ENCODE data around the gene TRIM44. TPM values are rescaled to one million over a fixed set of nuclear protein-coding genes. Genes with fewer than 3 reads are reported as not detected.

TRIM44 gene
- total RNA-seq, 1 experiment from 2014 or later: 50.1 TPM

DNA sequence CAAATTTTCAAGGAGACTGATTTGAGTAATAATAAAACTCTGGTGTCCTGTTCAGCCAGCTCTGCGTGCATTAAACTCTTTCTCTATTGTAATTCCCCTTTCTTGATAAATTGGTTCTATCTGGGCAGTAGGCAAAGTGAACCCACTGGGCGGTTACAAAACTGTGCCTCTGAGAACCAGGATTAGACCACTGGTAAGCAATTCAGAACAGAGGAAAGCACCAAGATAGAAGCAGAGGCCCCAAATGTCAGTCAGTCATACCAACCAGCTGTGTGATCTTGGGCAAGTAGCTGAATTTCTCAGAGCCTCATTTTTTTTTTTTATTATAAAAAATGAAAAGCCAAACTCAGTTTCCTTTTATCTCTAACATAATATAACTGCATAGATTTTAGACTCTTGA is 54.9 kb downstream of the TRIM44 start:
- no peak for DNase-seq (ENCODE audit: low read depth)

DNA sequence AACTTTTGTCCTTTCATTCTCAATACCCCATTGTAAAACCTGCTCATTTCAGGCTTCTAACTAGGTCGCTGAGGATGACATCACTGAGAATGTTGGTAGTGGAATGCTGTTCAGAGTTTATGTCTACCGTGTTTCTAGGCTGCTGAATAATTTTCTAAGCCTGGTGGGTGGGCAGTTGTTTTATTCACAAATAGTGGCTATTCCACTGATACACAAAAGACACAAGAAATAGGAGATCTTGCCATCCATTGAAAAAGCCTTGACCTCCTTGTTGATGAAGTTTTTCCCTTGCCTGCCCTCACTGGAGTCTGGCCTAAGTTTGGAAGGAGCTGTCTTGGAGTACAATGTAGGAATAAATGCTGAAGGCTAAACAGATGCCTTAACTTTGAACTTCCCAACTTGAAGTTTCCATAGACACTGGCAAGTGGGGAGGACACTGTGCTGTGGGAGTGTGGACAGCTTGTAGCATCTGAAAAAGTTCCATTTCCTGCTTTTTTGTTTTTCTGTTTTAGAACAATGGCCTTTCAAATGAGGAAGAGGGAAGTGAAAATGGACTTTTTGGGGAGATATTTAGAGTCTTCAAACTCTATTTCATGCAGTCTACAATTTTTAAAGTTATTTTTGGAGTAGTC is 59.2 kb downstream of the TRIM44 start:
- DNase-seq (ENCODE audit: low read depth): no peak

DNA sequence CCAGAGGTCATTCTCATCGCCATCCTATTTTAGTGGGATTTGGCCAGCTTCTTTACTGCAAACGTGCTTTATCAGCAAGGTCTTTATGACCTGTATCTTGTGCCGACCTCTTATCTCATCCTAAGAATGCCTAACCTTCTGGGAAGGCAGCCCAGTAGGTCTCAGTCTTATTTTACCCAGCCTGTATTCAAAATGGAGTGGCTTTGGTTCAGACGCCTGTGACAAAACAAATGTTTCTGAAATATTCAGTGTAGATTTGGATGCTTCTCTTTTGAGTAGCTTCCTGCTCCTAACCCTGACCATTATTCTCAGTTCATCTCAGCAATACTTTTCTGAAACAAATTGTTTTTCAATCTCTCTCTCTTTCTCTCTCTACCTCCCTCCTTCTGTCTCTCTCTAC is 60.1 kb downstream of the TRIM44 start:
- DNase-seq (ENCODE audit: low read depth): no peak

DNA sequence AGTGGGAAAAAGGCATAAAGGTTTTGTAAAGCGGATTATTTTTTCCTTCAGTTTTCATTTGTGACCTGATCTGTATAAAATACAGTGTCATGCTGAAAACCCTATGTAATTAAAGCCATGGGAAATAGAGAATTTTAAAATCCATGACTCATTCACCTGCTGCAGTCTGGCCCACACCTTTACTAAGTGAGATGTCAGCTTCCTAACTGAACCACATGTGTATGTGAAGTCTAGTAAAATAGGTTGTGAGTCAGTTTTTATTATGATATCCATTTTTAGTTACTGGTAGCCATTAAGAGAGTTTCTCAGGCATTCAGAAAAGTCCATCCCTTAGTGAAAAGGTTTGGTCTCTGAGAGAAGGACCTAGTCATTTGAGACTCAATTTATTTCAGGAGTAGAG is 60.9 kb downstream of the TRIM44 start:
- DNase-seq (ENCODE audit: low read depth): no peak

DNA sequence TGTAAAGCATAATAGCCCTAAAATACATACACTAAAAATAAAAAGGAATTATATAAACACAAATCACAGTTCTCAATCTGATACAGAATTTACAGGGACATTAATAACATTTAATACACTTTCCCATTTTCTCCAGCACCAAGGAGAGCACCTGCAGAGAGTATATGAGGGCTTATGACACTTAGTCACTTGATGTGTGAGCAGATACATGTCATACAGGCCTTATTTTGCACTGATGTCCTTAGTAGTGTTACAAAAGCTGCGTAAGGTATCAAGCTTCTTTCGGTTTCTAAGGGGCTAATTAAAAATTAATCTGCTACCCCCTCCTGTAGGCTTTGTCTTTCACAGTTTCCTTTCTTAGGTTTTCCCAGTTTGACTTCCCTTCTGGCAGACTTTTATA is 61.3 kb downstream of the TRIM44 start:
- DNase-seq (ENCODE audit: low read depth): peak; percentile 34

DNA sequence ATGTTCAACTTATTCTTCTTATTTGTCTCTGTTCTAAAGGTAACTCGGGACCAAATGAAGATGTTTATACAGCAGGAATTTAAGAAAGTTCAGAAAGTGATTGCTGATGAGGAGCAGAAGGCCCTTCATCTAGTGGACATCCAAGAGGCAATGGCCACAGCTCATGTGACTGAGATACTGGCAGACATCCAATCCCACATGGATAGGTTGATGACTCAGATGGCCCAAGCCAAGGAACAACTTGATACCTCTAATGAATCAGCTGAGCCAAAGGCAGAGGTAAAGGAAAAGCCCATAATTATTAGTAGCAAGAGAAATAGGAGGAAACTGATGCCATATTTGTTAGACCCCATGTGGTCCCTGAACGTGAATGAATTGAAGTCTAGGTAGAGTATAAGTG is 63.3 kb downstream of the TRIM44 start:
- peak; percentile 97 for DNase-seq (ENCODE audit: low read depth)

DNA sequence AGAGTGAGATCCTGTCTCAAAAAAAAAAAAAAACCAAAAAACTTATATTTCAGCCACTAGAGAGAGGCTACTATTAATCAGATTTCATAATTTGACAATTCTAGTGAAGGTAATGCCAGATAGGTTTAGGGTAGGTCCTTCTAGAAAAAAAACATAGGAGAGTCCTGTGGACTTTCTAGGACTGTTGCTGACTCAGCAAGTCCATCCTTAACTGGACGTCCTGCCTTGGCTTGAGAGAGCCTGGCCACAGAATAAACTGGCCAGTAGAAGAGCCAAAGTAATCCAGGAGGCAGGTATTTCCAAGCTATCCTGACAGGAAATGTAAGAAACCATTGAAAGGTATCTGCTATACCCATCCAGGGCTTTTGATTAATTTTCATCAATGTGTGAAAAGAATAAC is 64.6 kb downstream of the TRIM44 start:
- no peak for DNase-seq (ENCODE audit: low read depth)

DNA sequence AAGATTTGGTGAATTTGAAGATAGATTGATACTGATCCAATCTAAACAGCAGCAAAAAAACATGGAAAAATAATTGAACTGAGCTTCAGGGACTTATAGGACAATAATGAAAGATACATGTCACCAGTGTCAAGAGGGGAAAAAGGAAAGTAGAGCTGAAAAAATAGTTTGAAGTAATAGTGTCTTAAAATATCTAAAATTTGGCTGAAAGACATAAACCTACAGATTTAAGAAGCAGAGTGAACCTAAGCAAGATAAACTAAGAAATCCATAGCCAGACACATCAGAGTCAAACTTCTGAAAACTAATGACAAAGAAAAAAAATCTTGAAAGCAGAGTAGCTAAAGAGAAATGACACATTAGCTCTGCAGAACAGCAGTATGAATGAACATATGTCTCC is 67.7 kb downstream of the TRIM44 start:
- no peak for DNase-seq (ENCODE audit: low read depth)

DNA sequence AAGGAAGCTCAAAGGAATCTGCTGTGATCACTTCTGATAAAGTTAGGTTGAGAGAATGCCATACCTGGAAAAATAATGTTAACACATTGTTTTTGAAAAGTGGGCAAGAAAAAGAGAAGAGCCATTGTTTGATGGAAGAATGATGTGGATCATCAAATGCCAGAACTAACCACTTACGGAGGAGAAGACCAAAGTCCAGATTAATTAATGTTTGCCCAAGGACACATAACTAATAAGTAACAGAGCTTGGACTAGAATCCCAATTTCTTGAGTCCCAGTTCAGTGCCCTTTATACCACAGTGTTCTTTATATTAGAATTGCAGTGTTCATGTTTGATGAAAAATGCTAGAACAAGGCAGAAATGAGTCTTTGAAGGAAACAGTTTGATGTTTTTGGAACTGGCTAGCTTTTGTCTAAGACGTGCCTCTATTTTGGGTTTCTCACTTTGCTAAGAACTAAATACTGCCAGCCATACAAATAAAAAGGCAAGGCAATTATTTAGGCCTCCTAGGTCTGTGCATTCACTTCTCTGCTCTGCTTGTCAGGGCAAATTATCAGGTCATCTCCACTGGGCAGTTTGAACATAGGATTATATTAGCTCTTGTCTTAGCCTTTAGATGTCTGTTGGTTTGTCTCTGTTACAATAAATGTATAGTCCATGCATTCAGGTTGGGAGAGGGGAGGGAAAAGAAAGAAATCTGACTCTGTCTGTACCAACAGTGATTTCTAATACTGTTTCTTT is 72.3 kb downstream of the TRIM44 start:
- DNase-seq (ENCODE audit: low read depth): no peak

DNA sequence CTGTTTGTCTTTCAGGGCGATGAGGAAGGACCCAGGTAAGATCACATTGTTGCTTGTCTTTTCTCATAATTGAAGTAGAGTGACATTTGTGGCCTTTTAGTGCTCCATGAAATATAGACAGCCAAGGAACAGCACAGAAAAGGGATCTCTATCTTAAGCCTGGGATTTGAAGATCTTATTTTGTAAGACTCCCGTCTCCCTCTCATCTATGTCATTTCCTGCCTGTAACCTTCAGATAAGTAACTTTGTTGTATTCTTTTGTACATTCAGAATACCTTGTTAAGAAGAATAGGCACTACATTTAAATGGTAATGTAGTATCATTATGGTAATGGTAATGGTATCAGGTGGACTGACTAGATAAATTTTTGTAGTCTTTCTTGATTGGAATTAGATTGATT is 72.8 kb downstream of the TRIM44 start:
- no peak for DNase-seq (ENCODE audit: low read depth)

DNA sequence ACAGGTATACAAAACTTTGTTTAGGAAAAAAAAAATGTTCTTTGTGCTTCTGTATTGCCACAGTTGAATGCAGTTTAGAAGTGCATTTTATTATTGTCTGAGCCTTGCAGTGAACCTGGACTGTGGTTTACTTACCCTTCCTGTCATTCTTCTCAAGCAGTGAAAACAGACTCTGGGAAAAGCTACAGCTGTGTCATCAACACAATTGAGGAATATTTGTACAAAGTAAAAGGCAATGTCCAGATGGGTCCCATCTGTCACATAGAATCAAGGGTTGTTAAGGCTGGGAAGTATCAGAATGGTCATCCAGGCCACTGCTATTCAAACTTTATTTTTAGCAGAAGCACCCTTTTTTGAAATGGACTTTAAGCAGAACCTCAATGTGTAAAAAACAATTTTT is 73.3 kb downstream of the TRIM44 start:
- DNase-seq (ENCODE audit: low read depth): no peak

DNA sequence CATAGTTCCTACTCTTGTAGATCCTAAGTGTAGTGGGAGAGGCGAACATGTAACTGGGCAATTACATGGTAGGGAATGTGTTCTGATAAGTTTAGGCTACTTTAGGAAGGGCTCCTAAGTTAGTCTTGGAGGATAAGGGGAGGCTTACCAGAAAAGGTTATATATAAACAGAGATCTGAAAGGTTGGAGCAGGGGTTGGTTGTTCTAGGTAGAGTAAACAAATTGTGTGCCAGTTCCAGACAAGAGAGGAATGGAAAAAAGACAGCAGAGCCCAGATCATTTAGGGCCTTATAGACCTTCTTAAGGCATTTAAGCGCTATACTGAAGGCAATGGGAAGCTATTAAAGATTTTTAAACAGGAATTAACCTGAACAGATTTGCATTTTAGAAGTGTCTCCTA is 74.4 kb downstream of the TRIM44 start:
- DNase-seq (ENCODE audit: low read depth): no peak

DNA sequence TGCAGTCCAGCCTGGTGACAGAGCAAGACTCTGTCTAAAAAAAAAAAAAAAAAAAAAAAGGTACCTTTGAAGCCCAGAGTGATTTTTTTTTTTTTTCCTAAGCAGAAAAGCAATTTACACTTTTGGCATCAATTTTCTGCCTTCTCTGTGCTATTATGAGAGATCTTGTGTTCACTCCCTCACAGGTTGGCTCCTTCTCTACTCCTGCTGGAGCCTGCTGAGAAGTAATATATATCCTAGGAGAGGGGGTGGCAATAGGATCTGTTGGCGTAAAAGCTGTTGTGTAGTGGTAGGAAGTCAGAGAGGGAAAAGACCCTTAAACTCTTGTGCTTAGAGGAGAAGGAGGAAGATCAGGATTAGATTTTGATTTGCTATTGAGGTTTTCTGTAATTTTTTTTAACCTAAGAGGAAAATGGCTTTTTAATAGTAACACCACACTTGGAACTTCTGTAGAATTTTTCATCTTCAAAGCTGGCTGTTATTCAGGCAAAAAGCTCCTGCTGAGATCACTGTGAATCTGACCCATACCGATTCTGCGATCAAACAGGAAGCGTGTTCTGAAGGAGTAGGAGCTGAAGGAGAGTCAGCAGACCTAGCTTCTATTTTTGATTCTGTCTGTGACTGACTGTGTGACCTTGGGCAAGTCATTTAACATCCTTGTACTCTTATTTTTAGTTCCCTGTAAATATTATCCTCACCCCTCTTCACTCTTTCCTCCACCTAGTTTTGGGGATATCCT is 77.7 kb downstream of the TRIM44 start:
- DNase-seq (ENCODE audit: low read depth): no peak

DNA sequence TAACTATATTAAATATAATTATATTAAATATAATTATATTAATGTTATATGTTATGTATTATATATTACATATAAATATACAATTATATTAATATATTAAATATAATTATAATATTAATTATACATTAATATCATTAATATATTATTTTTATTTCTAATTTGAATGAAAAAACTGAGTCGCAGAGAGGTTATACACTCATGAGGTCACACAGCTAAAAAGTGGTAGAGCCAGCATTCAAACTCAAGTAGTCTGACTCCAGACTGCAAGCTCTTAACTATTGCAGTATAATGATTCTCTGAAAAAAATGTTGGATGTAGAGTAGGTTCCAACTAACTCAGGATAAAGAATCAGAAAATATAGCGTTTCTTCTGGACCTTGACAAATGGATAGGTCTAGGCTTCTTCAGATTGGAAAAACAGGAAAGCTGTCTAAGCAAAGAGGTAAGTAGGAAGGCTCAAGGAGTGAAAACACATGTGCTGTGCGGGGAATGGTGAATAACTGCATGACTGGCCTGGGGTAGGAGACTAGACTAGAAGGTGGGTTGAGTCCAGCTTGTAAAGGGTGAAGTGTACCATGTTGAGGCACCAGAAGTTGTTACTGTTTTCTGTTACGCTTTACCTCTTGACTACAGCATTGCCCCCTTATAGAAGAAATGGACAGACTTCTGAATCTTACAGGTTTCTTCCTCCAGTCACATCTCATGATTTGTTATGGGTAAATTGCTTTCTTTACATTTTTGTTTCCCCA is 80.3 kb downstream of the TRIM44 start:
- no peak for DNase-seq (ENCODE audit: low read depth)

DNA sequence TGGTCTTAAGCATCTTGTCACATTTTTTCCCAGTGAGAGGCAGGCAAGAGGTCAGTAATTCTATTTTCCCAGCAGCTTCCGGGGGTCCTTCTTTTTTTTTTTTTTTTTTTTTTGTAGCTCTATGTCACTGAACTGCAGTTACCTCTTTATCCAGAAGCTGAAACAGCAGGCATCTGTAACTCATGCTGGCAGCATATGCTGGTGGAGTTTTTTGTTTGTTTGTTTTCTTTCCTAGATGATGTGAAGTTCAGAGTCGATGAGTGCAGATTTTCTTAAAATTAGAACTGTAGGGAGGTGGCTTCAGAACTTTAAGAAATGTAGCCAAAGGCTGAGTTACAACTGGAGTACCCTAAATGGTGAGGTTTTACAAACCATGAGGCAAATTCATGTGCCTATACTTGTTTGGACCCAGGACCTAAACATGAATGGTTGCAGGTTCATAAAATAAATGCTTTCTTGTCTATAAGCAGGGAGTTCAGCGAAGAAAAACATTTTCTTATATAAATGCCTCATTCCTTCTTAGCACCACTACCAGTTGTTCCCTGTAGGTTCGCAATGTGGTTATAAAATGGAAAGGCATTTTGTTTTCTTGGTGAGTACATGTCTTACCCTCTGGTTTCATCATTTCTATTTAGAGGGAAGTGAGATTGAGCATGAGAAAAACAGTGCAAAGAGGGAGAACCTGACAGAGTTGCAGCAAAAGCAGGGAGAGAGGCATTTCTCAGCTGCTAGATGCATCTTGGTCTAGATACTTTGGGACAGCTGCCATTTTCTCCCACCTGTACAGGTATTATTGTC is 84.0 kb downstream of the TRIM44 start:
- DNase-seq (ENCODE audit: low read depth): no peak

DNA sequence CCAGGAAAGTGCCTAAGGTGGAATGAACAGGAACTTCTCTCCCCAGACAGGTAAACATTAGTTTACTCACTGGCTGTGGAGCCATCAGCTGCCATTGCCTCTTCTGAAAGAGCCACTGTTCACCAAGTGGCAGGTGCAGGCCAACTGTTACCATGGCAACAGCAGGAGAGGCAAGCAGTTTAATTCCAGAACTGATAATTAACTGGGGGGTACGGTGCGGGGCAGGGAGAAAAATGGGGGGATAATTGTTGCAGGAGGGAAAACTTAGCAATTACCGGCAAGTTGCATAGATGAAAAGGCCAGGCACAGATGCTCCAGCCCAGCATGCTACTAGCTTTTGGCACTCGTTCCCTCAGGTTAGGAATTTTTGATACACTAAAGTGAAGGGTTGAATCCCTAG is 85.1 kb downstream of the TRIM44 start:
- no peak for DNase-seq (ENCODE audit: low read depth)

DNA sequence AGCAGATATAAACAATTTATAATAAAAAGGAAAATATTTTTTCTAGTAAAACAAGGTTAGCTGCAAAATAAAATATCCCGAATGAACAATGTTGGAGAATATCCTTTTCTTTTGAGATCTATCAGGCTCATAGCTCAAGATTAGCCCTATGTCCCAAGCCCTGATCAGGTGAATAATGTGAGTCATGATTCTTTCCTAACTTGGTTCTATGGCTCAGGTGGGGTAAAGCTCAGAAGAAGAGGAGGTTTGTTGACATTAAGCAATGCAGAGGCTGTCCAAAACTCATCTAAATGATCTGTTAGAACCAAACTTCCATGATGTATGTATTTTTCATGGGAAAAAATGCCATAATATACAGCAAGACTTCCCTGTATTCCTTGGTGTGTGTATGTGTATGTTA is 86.1 kb downstream of the TRIM44 start:
- DNase-seq (ENCODE audit: low read depth): no peak

DNA sequence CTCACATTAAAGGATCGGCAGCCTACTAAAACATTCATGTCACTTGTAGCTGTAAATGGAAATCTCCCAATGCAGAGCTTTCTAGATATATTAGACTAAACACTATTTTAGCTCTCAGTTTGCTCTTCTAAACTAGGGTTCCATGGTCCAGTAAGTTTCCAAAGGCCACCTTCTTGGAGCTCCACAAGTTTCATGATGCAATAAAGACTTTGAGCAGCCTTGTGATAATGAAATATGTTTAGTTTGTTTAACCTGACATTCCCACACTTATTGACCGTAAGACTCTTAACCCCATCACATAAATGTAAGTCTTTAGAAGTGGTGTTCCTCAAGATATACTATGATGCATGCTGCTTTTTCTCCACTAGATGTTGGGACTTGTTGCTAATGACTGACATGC is 87.7 kb downstream of the TRIM44 start:
- no peak for DNase-seq (ENCODE audit: low read depth)

DNA sequence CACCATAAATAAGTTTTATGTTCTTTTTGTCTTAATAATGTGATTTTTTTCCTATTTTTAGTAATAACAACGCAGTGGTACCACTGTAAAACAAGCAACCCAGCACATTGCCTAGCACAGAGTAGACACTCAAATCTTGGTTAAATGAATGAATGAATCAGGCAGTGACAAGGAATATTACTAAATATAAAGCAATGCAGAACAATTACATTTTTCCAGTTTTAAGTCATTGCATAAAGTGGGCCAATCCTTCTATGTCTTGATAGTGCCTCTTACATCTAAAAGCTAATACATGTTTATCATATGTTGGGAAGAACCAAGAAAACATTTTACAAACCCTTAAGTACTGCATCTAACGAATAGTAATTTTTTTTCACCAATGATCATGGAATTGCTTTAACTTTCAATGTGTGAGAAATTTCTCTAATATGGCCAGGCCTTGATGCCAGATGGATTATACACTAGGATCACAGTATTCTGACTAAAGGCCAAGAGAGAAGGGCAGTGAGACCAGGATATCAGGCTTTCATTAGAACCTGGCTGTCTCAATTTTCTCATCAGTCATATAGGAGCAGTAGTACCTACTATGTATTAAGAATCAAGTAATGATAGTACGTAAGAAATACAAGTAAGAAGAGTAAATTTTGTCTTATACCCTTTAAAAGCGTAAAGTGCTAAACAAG is 88.5 kb downstream of the TRIM44 start:
- DNase-seq (ENCODE audit: low read depth): no peak

DNA sequence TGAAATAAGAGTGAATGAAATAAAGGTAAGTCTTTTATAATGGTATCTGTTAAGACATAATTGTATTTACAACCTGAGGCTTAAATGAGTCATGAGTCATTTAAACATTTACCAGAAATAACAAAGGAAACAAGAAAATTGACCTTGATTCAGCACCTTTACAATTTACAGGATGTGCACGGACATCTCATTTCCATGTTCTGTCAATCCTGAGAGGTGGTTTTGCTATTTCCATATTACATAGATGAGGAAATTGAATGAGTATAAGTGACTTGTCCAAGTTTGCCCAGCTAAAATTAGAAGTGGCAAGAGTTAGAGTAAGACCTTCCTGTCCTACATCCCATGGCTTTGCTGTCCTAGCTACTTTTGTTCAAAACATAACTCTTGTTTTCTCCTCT is 89.1 kb downstream of the TRIM44 start:
- DNase-seq (ENCODE audit: low read depth): peak; percentile 43

DNA sequence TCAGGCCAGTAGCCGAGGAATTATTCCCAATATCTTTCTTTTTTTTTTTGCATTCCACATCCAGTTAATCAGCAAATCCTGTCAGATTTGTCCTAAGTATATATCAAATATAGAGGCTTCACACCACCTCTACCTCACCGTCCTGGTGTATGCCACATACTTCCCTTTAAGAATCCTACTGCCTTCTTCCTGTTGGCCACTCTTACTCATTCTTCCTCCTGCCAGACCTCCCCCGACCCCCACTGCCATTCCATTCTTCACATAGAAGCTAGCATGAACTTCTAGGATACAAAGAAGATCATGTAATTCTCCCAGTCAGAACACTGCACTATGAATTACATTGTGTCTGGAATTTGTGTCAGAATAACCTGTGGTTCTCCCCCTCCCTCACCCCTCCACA is 89.5 kb downstream of the TRIM44 start:
- DNase-seq (ENCODE audit: low read depth): peak; percentile 20

Data from M059J (cell line).